OCI-LY7 (cell line): ENCODE data around the gene CTPS2. TPM values are rescaled to one million over a fixed set of nuclear protein-coding genes. Genes with fewer than 3 reads are reported as not detected.

Experiments used
- BruUV-seq: library from RNA; stranded (reverse); fragments of 400-500 nt; replicated peaks from 2 replicates; lab custom pipeline; 2021; lab: Mats Ljungman, UMichigan
- CTCF ChIA-PET: fragments of 300-600 bp; sonication (Branson Sonifier 250); formaldehyde crosslinking; loops from one replicate; lab custom pipeline; 2022; ENCODE audit warnings: antibody characterized with exemption; ENCODE audit not compliant: unreplicated experiment; lab: Charles Lee
- POLR2A ChIA-PET: fragments of 300-600 bp; sonication (Branson Sonifier 250); formaldehyde crosslinking; loops from one replicate; lab custom pipeline; 2022; ENCODE audit warnings: antibody characterized with exemption; lab: Charles Lee
- DNase-seq: peaks from one replicate; pipeline ENCODE4 v3.0.0-alpha.2; 2015; ENCODE audit warnings: low spot score
- H2AFZ ChIP-seq: fragments of 200-600 bp; sonication (generic), shearing (Covaris generic); 2 replicates; pipeline ENCODE4 v1.6.1; 2014; ENCODE audit warnings: mild to moderate bottlenecking, antibody characterized with exemption, low read length, moderate library complexity
- H3K27ac ChIP-seq: fragments of 200-600 bp; sonication (generic); 2 replicates; pipeline ENCODE4 v1.5.1; 2014; ENCODE audit warnings: mixed run types, low read depth, mild to moderate bottlenecking, moderate library complexity, low read length, inconsistent platforms; ENCODE audit not compliant: poor library complexity, severe bottlenecking
- H3K36me3 ChIP-seq: fragments of 200-600 bp; sonication (generic); 2 replicates; pipeline ENCODE4 v1.6.1; 2014; ENCODE audit warnings: mild to moderate bottlenecking, antibody characterized with exemption, low read length, moderate library complexity, mixed read lengths; ENCODE audit not compliant: insufficient read depth
- H3K4me1 ChIP-seq: fragments of 200-600 bp; sonication (generic); 2 replicates; pipeline ENCODE4 v1.5.1; 2014; ENCODE audit warnings: mild to moderate bottlenecking, low read length; ENCODE audit not compliant: insufficient read depth, poor library complexity, severe bottlenecking
- H3K4me2 ChIP-seq: fragments of 200-600 bp; sonication (generic); 2 replicates; pipeline ENCODE4 v1.6.1; 2014; ENCODE audit warnings: mild to moderate bottlenecking, low read length
- H3K4me3 ChIP-seq: fragments of 200-600 bp; sonication (generic); 2 replicates; pipeline ENCODE4 v1.5.1; 2014; ENCODE audit warnings: mild to moderate bottlenecking, low read depth, low read length; ENCODE audit not compliant: poor library complexity, severe bottlenecking
- H3K79me2 ChIP-seq: fragments of 200-600 bp; sonication (generic); 2 replicates; pipeline ENCODE4 v1.6.1; 2016; ENCODE audit warnings: low read depth, mild to moderate bottlenecking, low read length, moderate library complexity, mixed read lengths; ENCODE audit not compliant: insufficient read depth
- H3K9me2 ChIP-seq: fragments of 200-600 bp; sonication (generic); 2 replicates; pipeline ENCODE4 v1.6.1; 2016; ENCODE audit warnings: mild to moderate bottlenecking, low read length, mixed read lengths; ENCODE audit not compliant: insufficient read depth
- H3K9me3 ChIP-seq: fragments of 200-600 bp; sonication (generic); 2 replicates; pipeline ENCODE4 v1.6.1; 2014; ENCODE audit warnings: mild to moderate bottlenecking, mixed run types, low read length, mixed read lengths
- H4K20me1 ChIP-seq: fragments of 200-600 bp; sonication (generic); 2 replicates; pipeline ENCODE4 v1.6.1; 2014; ENCODE audit warnings: mild to moderate bottlenecking, antibody characterized with exemption, low read length, moderate library complexity, mixed read lengths; ENCODE audit not compliant: insufficient read depth
- EZH2phosphoT487 ChIP-seq: fragments of 200-600 bp; sonication (generic); IDR thresholded peaks from 2 replicates; pipeline ENCODE4 v1.6.1; 2018; ENCODE audit warnings: low read depth, borderline replicate concordance, mild to moderate bottlenecking, mixed run types, antibody characterized with exemption, low read length, moderate library complexity, mixed read lengths
- intact Hi-C: fragments of 100-400 bp; cut with micrococcal nuclease; formaldehyde crosslinking; loops from one replicate; pipeline ENCODE4 v1.10.0; 2022; ENCODE audit not compliant: unreplicated experiment
- total RNA-seq, 2 experiments: library from RNA; depleted of rRNA in 1 of 2; stranded (reverse); fragments of >200 nt in 1 of 2; shearing (Covaris generic) in 1 of 2; gene quantifications; 2 replicates each; pipeline ENCODE4 v1.2.3, GENCODE V29; 2014 to 2022
- TF ChIP-seq, protein P1 (sequence below): fragments of 200-600 bp; sonication (generic); conservative IDR thresholded peaks from 2 replicates; pipeline ENCODE4 v1.5.1; 2014; ENCODE audit warnings: mild to moderate bottlenecking, antibody characterized with exemption, low read length, moderate library complexity, mixed read lengths

CTPS2 gene
- total RNA-seq, 2 experiments from 2014 or later: 15.9 to 21.3 TPM

DNA sequence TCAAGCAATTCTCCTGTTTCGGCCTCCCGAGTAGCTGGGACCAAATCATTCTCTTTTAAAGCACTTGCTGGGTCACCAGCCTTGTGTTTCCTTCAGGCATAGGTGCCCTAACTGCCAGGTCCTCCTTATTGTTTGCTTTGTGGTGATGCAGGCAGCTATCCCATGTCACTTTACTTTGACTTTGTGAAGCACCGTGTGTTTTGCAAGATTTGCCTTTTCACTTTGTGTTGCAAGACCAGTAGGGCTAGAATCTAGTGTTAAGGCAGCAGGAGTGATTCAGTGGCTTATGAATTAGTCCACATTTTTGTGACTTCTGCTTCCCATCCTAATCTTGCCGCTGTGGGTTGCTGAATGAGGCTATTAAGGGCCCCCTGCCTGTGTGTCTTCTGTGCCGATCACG is 27.1 kb upstream of the CTPS2 start:
- no peaks in the 10 kb centered on the region for H3K79me2 ChIP-seq
- no peak for DNase-seq
- no peak overlapping the region for H3K4me3 ChIP-seq
- no peak overlapping the region for H3K4me2 ChIP-seq
- H3K36me3 ChIP-seq: peaks cover 48% of the 10 kb centered on the region
- TF ChIP-seq, protein P1, sequence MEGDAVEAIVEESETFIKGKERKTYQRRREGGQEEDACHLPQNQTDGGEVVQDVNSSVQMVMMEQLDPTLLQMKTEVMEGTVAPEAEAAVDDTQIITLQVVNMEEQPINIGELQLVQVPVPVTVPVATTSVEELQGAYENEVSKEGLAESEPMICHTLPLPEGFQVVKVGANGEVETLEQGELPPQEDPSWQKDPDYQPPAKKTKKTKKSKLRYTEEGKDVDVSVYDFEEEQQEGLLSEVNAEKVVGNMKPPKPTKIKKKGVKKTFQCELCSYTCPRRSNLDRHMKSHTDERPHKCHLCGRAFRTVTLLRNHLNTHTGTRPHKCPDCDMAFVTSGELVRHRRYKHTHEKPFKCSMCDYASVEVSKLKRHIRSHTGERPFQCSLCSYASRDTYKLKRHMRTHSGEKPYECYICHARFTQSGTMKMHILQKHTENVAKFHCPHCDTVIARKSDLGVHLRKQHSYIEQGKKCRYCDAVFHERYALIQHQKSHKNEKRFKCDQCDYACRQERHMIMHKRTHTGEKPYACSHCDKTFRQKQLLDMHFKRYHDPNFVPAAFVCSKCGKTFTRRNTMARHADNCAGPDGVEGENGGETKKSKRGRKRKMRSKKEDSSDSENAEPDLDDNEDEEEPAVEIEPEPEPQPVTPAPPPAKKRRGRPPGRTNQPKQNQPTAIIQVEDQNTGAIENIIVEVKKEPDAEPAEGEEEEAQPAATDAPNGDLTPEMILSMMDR: no peak
- no peak for TF ChIP-seq EZH2phosphoT487
- intact Hi-C loops: no loop called here
- ChIA-PET POLR2A (no interaction called here), CTCF (no interaction called here)
- no peak overlapping the region for H2AFZ ChIP-seq
- H3K9me2 ChIP-seq: no peaks in the 10 kb centered on the region
- H3K27ac ChIP-seq: no peak overlapping the region
- H4K20me1 ChIP-seq: no peaks in the 10 kb centered on the region
- no TSS peak for BruUV-seq
- H3K9me3 ChIP-seq: no peaks in the 10 kb centered on the region
- no peaks in the 10 kb centered on the region for H3K4me1 ChIP-seq

DNA sequence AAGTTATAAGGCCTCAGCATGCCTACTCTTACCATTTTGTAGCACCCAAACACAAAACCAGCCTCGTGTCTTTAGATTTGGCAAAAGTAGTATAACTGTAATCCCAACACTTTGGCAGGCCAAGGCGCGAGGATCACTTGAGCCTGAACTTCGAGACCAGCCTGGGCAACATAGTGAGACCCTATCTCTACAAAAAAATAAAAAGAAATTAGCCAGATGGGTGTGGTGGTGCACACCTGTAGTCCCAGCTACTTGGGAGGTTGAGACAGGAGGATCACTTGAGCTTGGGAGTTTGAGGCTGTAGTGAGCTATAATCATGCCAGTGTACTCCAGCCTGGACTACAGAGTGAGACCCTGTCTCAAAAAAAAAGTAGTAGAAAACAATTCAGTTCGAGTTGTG is 24.6 kb upstream of the CTPS2 start:
- Histone ChIP-seq H3K9me2 (no peaks in the 10 kb centered on the region), H3K79me2 (no peaks in the 10 kb centered on the region), H3K4me3 (no peak overlapping the region), H2AFZ (no peak overlapping the region), H4K20me1 (no peaks in the 10 kb centered on the region), H3K4me1 (no peaks in the 10 kb centered on the region), H3K27ac (no peak overlapping the region), H3K9me3 (no peaks in the 10 kb centered on the region), H3K36me3 (peaks cover 43% of the 10 kb centered on the region), H3K4me2 (no peak overlapping the region)
- intact Hi-C loops: no loop called here
- TF ChIP-seq, protein P1: no peak
- no peak for TF ChIP-seq EZH2phosphoT487
- DNase-seq: no peak
- BruUV-seq: no TSS peak
- ChIA-PET CTCF (no interaction called here), POLR2A (no interaction called here)

DNA sequence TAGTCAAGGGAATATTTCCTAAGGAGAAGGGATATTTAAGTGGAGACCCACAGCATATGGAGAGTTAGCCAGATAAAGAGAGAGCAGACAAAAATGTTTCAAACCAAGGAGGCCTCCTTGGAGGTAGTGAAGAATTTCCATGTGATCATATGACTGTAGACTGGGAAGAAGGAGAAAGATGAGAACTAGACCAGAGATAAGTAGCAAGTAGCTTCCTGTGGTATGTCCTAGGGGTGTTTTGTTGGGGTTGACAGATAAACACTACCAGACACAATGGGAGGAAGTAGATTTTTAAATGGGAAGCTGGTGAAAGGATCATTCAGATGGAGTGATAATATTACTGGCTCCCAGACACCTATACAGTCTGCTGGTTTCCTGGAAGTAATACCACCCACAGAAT is 20.5 kb upstream of the CTPS2 start:
- CTCF ChIA-PET: no interaction called here
- Histone ChIP-seq H3K9me2 (no peaks in the 10 kb centered on the region), H3K4me2 (no peak overlapping the region), H3K4me1 (no peaks in the 10 kb centered on the region), H4K20me1 (no peaks in the 10 kb centered on the region), H3K27ac (no peak overlapping the region), H3K9me3 (peaks cover 7% of the 10 kb centered on the region; the same call in 1 of the 2 replicates), H3K79me2 (no peaks in the 10 kb centered on the region; the same call in 1 of the 2 replicates), H2AFZ (no peak overlapping the region), H3K36me3 (peaks cover 52% of the 10 kb centered on the region), H3K4me3 (no peak overlapping the region)
- intact Hi-C loops: no loop called here
- POLR2A ChIA-PET: no interaction called here
- no TSS peak for BruUV-seq
- TF ChIP-seq EZH2phosphoT487: no peak
- TF ChIP-seq, protein P1: no peak
- no peak for DNase-seq
